Lung (tissue), 12 donors: Measurements from ENCODE around the gene PRDM16. TPM values are rescaled to one million over a fixed set of nuclear protein-coding genes. Genes with fewer than 3 reads are reported as not detected.

Experiments
- ATAC-seq: fragments of 200-7000 bp; cut with Tn5 transposase; one replicate; pipeline ENCODE4 v1.9.1; 2020; ENCODE audit warnings: moderate number of reproducible peaks; ENCODE audit not compliant: insufficient read depth, low FRiP score
- DNase-seq, 3 donors: peaks; one replicate each; pipeline ENCODE4 v3.0.0-alpha.2; 2013 to 2017
- H3K27ac ChIP-seq, 2 donors: one replicate each; pipeline ENCODE4 v1.5.1; 2013; ENCODE audit warnings: mild to moderate bottlenecking in 2 of 2, moderate library complexity in 2 of 2, control low read depth in 1 of 2, inconsistent platforms in 1 of 2, low read depth in 1 of 2, low read length in 1 of 2
- H3K27me3 ChIP-seq, 3 donors: one replicate each; pipeline ENCODE4 v1.5.1; 2013; ENCODE audit warnings: low read length in 2 of 3; ENCODE audit not compliant: control insufficient read depth in 3 of 3, insufficient read depth in 3 of 3
- H3K36me3 ChIP-seq, 4 donors: one replicate each; pipeline ENCODE4 v1.5.1; 2013; ENCODE audit warnings: low read length in 4 of 4, mild to moderate bottlenecking in 1 of 4, moderate library complexity in 1 of 4; ENCODE audit not compliant: control insufficient read depth in 4 of 4, insufficient read depth in 4 of 4
- H3K4me1 ChIP-seq, 5 donors: one replicate each; pipeline ENCODE4 v1.5.1; 2013; ENCODE audit warnings: low read length in 5 of 5, mild to moderate bottlenecking in 2 of 5, moderate library complexity in 1 of 5; ENCODE audit not compliant: control insufficient read depth in 5 of 5, insufficient read depth in 5 of 5
- H3K4me3 ChIP-seq: one replicate; pipeline ENCODE4 v1.5.1; 2013; ENCODE audit warnings: mild to moderate bottlenecking, control low read depth, moderate library complexity
- H3K9ac ChIP-seq, 2 donors: one replicate each; pipeline ENCODE4 v1.5.1; 2013; ENCODE audit warnings: low read length in 2 of 2, control low read depth in 1 of 2; ENCODE audit not compliant: insufficient read depth in 1 of 2
- H3K9me3 ChIP-seq, 4 donors: one replicate each; pipeline ENCODE4 v1.5.1; 2013; ENCODE audit warnings: low read length in 3 of 4, mild to moderate bottlenecking in 1 of 4, moderate library complexity in 1 of 4; ENCODE audit not compliant: control insufficient read depth in 4 of 4, insufficient read depth in 3 of 4
- CTCF ChIP-seq: IDR thresholded peaks from 2 replicates; pipeline ENCODE4 v1.5.1; 2012; ENCODE audit warnings: mild to moderate bottlenecking; ENCODE audit errors: control extremely low read depth, extremely low read depth
- WGBS, 2 donors: extraction: QIAGEN DNeasy Blood & Tissue Kit; methylation state at CpG; one replicate each; pipeline ENCODE4 v1.1.7; 2013; 5-methylcytosine and 5-hydroxymethylcytosine counted together
- polyA plus RNA-seq, 2 donors: library from polyadenylated mRNA; stranded (reverse); fragments of 200-250 nt; gene quantifications; one replicate each; pipeline ENCODE4 v1.2.1, GENCODE V29; 2013
- total RNA-seq, 2 donors: library from RNA; depleted of rRNA in 1 of 2; stranded (reverse); fragments of >200 nt in 1 of 2; gene quantifications; one replicate each; pipeline ENCODE4 v1.2.1, GENCODE V29; 2014 to 2021
- donor health status: control.
- donor health status: control.
- donor health status: Bipolar disorder and iron deficiency.
- donor health status: healthy.
- donor health status: DM: yes; HTN: yes; CAD: no.

Gene PRDM16
- total and polyA plus RNA-seq, 4 donors: 2.4 to 36.5 (median 13.1) TPM

- Histone ChIP-seq H3K4me1 (peaks cover 0 to 73% (median 21%) of the 10 kb centered on the region in 5 donors), H3K27ac (peak overlapping the region in 1 of 2 donors; percentile 34), H3K4me3 (no peak overlapping the region), H3K9ac (no peak overlapping the region), H3K36me3 (no peaks in the 10 kb centered on the region), H3K27me3 (peaks cover 0 to 3% (median 0%) of the 10 kb centered on the region in 3 donors), H3K9me3 (no peaks in the 10 kb centered on the region)
- TF ChIP-seq CTCF: no peak
- 10 to 17% methylated on average over 16 of the region's 16 CpGs for WGBS, 2 donors
- peak; percentile 29 for ATAC-seq
- DNase-seq: peak; percentile 64 to 82 (median 78)
Measured at GRCh38 chr1:3222042-3222692, 153.2 kb downstream of the PRDM16 start.

GRCh38 chr1:3225661-3226060, 156.7 kb downstream of the PRDM16 start:
- no peak for TF ChIP-seq CTCF
- Histone ChIP-seq H3K27ac (no peak overlapping the region), H3K9ac (no peak overlapping the region), H3K9me3 (no peaks in the 10 kb centered on the region), H3K36me3 (no peaks in the 10 kb centered on the region), H3K4me1 (peaks cover 0 to 53% (median 15%) of the 10 kb centered on the region in 5 donors), H3K4me3 (no peak overlapping the region), H3K27me3 (peaks cover 0 to 7% (median 0%) of the 10 kb centered on the region in 3 donors)
- no peak for ATAC-seq
- DNase-seq: no peak
- WGBS, 2 donors: 74 to 91% methylated on average over 12 of the region's 12 CpGs

GRCh38 chr1:3226191-3226590, 157.2 kb downstream of the PRDM16 start:
- no peak overlapping the region for H3K9ac ChIP-seq
- H3K27ac ChIP-seq: no peak overlapping the region
- no peaks in the 10 kb centered on the region for H3K9me3 ChIP-seq
- TF ChIP-seq CTCF: no peak
- H3K36me3 ChIP-seq: no peaks in the 10 kb centered on the region
- DNase-seq: no peak
- H3K27me3 ChIP-seq: peaks cover 0 to 7% (median 0%) of the 10 kb centered on the region in 3 donors
- ATAC-seq: no peak
- no peak overlapping the region for H3K4me3 ChIP-seq
- H3K4me1 ChIP-seq: peaks cover 0 to 48% (median 10%) of the 10 kb centered on the region in 5 donors
- 57 to 61% methylated on average over 15 of the region's 15 CpGs for WGBS, 2 donors
